Trophoblast cell (in vitro differentiated cells and primary cell): ENCODE data around the gene PTPRN2.

Experiments used
- DNase-seq, 2 donors: peaks; one replicate each; pipeline ENCODE4 v3.0.0-alpha.2; 2016
- H2AFZ ChIP-seq: 2 replicates; pipeline ENCODE4 v1.6.1; 2013; ENCODE audit warnings: low read length, moderate library complexity, mild to moderate bottlenecking; ENCODE audit not compliant: insufficient read depth, poor library complexity
- H2AK5ac ChIP-seq: 2 replicates; pipeline ENCODE4 v1.6.1; 2013; ENCODE audit warnings: mild to moderate bottlenecking, low read length
- H2BK120ac ChIP-seq: 2 replicates; pipeline ENCODE4 v1.6.1; 2013; ENCODE audit warnings: low read length, mild to moderate bottlenecking, moderate library complexity; ENCODE audit not compliant: insufficient read depth, poor library complexity
- H2BK12ac ChIP-seq: 2 replicates; pipeline ENCODE4 v1.6.1; 2013; ENCODE audit warnings: mild to moderate bottlenecking, low read length, moderate library complexity
- H2BK5ac ChIP-seq: 2 replicates; pipeline ENCODE4 v1.6.1; 2013; ENCODE audit warnings: low read length, low read depth, moderate library complexity, mild to moderate bottlenecking; ENCODE audit not compliant: poor library complexity
- H3K14ac ChIP-seq: 2 replicates; pipeline ENCODE4 v1.6.1; 2013; ENCODE audit warnings: mild to moderate bottlenecking, low read length
- H3K18ac ChIP-seq: 2 replicates; pipeline ENCODE4 v1.6.1; 2013; ENCODE audit warnings: mild to moderate bottlenecking, low read length
- H3K23ac ChIP-seq: 2 replicates; pipeline ENCODE4 v1.6.1; 2013; ENCODE audit warnings: low read length
- H3K27ac ChIP-seq: 2 replicates; pipeline ENCODE4 v1.5.1; 2013; ENCODE audit warnings: low read depth, mild to moderate bottlenecking, inconsistent platforms, low read length, moderate library complexity
- H3K27me3 ChIP-seq: 2 replicates; pipeline ENCODE4 v1.6.1; 2013; ENCODE audit warnings: inconsistent platforms, mild to moderate bottlenecking, low read length, moderate library complexity; ENCODE audit not compliant: insufficient read depth
- H3K36me3 ChIP-seq, 2 experiments: 1 replicate in 1 of 2; 2 replicates in 1 of 2; pipeline ENCODE4 v1.6.1; 2013; ENCODE audit warnings: low read length in 2 of 2, mild to moderate bottlenecking in 2 of 2, moderate library complexity in 1 of 2; ENCODE audit not compliant: insufficient read depth in 2 of 2, control insufficient read depth in 1 of 2
- H3K4ac ChIP-seq: 2 replicates; pipeline ENCODE4 v1.6.1; 2013; ENCODE audit warnings: low read depth, mild to moderate bottlenecking, low read length, moderate library complexity
- H3K4me1 ChIP-seq, 2 experiments: 1 replicate in 1 of 2; 2 replicates in 1 of 2; pipeline ENCODE4 v1.6.1; 2013; ENCODE audit warnings: low read length in 2 of 2, mild to moderate bottlenecking in 2 of 2, moderate library complexity in 1 of 2; ENCODE audit not compliant: insufficient read depth in 2 of 2, control insufficient read depth in 1 of 2
- H3K4me2 ChIP-seq: 2 replicates; pipeline ENCODE4 v1.6.1; 2013; ENCODE audit warnings: inconsistent platforms, mild to moderate bottlenecking, low read length, moderate library complexity
- H3K4me3 ChIP-seq: 2 replicates; pipeline ENCODE4 v1.5.1; 2013; ENCODE audit warnings: mild to moderate bottlenecking, low read depth, low read length, inconsistent platforms
- H3K79me1 ChIP-seq: one replicate; pipeline ENCODE4 v1.6.1; 2013; ENCODE audit warnings: low read length
- H3K79me2 ChIP-seq: 2 replicates; pipeline ENCODE4 v1.6.1; 2013; ENCODE audit warnings: low read length, mild to moderate bottlenecking; ENCODE audit not compliant: control insufficient read depth, insufficient read depth, poor library complexity
- H3K9ac ChIP-seq: 2 replicates; pipeline ENCODE4 v1.6.1; 2013; ENCODE audit warnings: mild to moderate bottlenecking, low read length
- H3K9me3 ChIP-seq: 2 replicates; pipeline ENCODE4 v1.6.1; 2013; ENCODE audit warnings: low read depth, mild to moderate bottlenecking, control low read depth, inconsistent platforms, low read length; ENCODE audit not compliant: insufficient read depth
- H4K12ac ChIP-seq: 2 replicates; pipeline ENCODE4 v1.6.1; 2013; ENCODE audit warnings: low read depth, mild to moderate bottlenecking, low read length, moderate library complexity
- H4K8ac ChIP-seq: 2 replicates; pipeline ENCODE4 v1.6.1; 2013; ENCODE audit warnings: low read depth, mild to moderate bottlenecking, low read length, moderate library complexity
- H4K91ac ChIP-seq: one replicate; pipeline ENCODE4 v1.6.1; 2013; ENCODE audit warnings: low read depth, mild to moderate bottlenecking, low read length, moderate library complexity
- WGBS: extraction: QIAGEN DNeasy Blood & Tissue Kit; methylation state at CpG from one replicate; pipeline ENCODE4 v1.1.7; 2013; ENCODE audit warnings: missing lambda C conversion rate; ENCODE audit not compliant: insufficient read length, insufficient coverage; ENCODE audit errors: extremely low coverage; 5-methylcytosine and 5-hydroxymethylcytosine counted together

Gene PTPRN2

DNA sequence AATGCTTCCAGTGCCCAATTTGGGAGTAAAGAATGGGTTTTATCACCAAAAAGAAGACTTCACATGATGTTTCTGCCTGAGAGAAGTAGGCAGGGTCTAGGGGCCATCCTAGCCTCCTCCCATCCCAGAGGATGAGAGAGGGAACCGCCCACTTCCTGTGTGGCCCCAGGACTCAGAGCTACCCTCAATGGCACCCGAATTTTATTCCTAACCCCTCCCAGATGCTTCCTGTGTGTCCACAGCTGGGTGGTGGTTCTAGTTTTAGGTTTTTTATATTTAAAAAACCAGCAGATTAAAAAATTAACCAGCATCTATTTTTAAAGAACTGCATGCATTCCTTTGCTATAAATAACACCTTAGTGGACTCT, 583.5 kb downstream of the PTPRN2 start:
- Histone ChIP-seq H3K4ac (no peak overlapping the region), H2AK5ac (no peak overlapping the region), H3K4me1 (no peaks in the 10 kb centered on the region), H2BK120ac (no peak overlapping the region), H4K12ac (no peak overlapping the region), H3K36me3 (no peaks in the 10 kb centered on the region), H3K4me2 (no peak overlapping the region), H4K91ac (no peak overlapping the region), H2AFZ (no peak overlapping the region), H3K79me1 (no peaks in the 10 kb centered on the region), H3K14ac (no peak overlapping the region), H3K79me2 (no peaks in the 10 kb centered on the region), H3K9me3 (no peaks in the 10 kb centered on the region), H3K4me3 (no peak overlapping the region), H3K18ac (no peak overlapping the region), H2BK5ac (no peak overlapping the region), H4K8ac (no peak overlapping the region), H3K23ac (no peak overlapping the region), H3K27ac (no peak overlapping the region), H3K27me3 (no peaks in the 10 kb centered on the region), H3K9ac (no peak overlapping the region), H2BK12ac (no peak overlapping the region)
- DNase-seq = no peak
- WGBS = no CpG with 5 or more reads among the region's 2 CpGs

DNA sequence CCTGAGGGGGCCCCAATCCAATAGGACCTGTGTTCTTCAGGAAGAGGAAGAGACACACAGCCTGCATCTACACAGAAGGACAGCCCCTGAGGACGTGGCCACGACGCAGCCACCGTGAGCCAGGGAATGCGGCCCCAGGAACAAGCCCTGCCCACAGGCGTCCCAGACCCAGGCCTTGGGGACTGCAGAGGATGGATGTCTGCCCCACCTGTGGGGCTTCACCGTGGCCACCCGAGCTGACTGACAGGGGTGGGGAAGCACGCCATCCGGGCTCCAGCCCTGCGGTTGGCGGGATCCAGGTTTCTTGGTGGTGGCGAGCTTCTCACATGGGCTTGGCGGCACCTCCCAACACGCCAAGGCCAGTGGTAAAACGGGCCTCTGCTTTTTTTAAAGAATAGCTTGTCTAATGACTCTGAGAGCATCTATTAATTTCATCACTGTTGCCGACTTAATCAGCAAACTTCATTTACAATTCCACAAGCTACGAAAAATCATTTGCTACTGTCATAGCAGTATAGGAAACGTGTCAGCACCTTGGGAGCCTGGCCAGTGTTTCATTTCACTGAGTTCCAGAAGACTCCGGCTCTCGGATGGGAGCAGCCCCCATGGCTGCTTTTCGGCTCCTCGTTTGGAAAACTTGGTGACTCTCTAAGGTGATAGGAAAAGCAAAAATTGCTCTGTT, 584.0 kb downstream of the PTPRN2 start:
- no peak for DNase-seq
- no peak overlapping the region for H2BK12ac ChIP-seq
- no peaks in the 10 kb centered on the region for H3K4me1 ChIP-seq
- H3K79me1 ChIP-seq = no peaks in the 10 kb centered on the region
- no peak overlapping the region for H3K18ac ChIP-seq
- H2BK120ac ChIP-seq = no peak overlapping the region
- H3K4me3 ChIP-seq = no peak overlapping the region
- H2AK5ac ChIP-seq = no peak overlapping the region
- H4K12ac ChIP-seq = no peak overlapping the region
- H3K4me2 ChIP-seq = no peak overlapping the region
- H3K9ac ChIP-seq = no peak overlapping the region
- no peak overlapping the region for H4K91ac ChIP-seq
- no peak overlapping the region for H3K4ac ChIP-seq
- H3K27ac ChIP-seq = no peak overlapping the region
- no peak overlapping the region for H3K23ac ChIP-seq
- no peak overlapping the region for H4K8ac ChIP-seq
- no peaks in the 10 kb centered on the region for H3K79me2 ChIP-seq
- no peak overlapping the region for H3K14ac ChIP-seq
- no CpG with 5 or more reads among the region's 23 CpGs for WGBS
- H3K9me3 ChIP-seq = no peaks in the 10 kb centered on the region
- no peak overlapping the region for H2AFZ ChIP-seq
- no peak overlapping the region for H2BK5ac ChIP-seq
- H3K27me3 ChIP-seq = no peaks in the 10 kb centered on the region
- H3K36me3 ChIP-seq = no peaks in the 10 kb centered on the region

DNA sequence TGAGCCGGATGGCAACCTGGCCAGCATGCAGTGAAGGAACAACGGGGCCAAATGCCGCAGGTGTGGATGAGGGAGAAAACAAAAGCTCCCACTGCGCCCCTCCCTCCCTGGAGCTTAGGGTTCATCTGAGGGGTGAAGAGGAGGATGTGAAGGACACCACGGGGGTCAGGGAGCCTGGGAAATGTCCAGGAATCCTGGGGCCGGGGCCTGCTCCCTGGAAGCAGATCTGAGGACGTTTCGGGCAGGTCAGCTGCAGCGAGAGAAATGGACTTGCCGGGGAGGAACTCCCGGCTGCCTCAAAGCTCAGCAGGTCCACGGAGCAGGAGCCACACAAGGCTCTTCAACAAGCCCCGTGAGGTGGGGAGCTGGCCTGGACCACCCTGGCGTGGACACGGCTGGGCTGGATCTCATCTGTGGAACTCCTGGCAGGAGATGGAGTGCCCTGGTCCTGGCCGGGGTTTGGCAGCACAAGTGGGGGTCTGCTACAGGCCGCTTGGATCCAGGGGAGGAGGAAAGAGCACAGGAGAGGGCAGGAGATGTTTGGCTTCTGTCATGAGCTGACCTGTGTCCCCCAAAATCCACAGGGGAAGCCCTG, 585.0 kb downstream of the PTPRN2 start:
- Histone ChIP-seq H2AK5ac (no peak overlapping the region), H2AFZ (no peak overlapping the region), H3K79me1 (no peaks in the 10 kb centered on the region), H3K9me3 (no peaks in the 10 kb centered on the region), H3K4me2 (no peak overlapping the region), H4K91ac (no peak overlapping the region), H3K27ac (no peak overlapping the region), H3K79me2 (no peaks in the 10 kb centered on the region), H3K4ac (no peak overlapping the region), H4K8ac (no peak overlapping the region), H3K18ac (no peak overlapping the region), H2BK5ac (no peak overlapping the region), H2BK120ac (no peak overlapping the region), H3K27me3 (no peaks in the 10 kb centered on the region), H3K36me3 (no peaks in the 10 kb centered on the region), H3K23ac (no peak overlapping the region), H3K4me1 (no peaks in the 10 kb centered on the region), H3K14ac (no peak overlapping the region), H3K4me3 (no peak overlapping the region), H3K9ac (no peak overlapping the region), H2BK12ac (no peak overlapping the region), H4K12ac (no peak overlapping the region)
- DNase-seq = no peak
- no CpG with 5 or more reads among the region's 17 CpGs for WGBS

DNA sequence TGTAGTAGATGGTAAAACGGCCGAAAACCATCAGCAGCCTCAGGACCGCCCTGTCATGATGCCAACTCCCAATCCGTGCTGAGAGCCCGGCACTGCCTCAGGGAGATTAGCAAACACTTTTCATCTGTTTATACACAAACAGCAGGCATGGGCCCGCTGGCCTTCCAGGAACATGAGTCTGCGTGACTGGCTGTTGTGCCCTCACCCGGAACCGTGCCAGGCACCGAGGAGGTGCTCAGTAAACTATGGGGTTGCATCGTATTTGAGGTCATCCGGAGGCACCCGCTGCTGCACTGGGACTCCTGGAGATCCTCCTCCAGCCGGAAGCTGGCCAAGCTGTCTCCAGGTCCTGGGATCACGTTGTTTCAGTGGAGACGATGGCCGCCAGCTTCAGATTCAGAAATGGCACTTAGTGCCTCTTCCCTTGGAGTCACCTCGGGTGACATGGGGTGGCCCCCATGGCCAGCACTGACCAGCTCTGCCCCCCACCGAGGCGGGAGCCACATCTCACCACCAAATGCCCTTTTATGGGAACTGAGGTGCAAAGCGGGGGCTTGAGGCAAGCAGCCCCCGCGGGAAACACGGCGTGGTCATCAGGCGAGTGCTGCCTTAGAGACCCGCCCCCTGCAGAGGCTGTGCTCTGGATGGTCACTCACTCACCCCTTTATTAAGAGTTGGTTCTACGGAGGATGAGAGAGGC, 585.9 kb downstream of the PTPRN2 start:
- no peaks in the 10 kb centered on the region for H3K27me3 ChIP-seq
- H3K4me2 ChIP-seq = no peak overlapping the region
- H3K9ac ChIP-seq = no peak overlapping the region
- no peak overlapping the region for H3K14ac ChIP-seq
- H2BK120ac ChIP-seq = no peak overlapping the region
- no peaks in the 10 kb centered on the region for H3K9me3 ChIP-seq
- WGBS = no CpG with 5 or more reads among the region's 28 CpGs
- no peaks in the 10 kb centered on the region for H3K4me1 ChIP-seq
- H3K36me3 ChIP-seq = no peaks in the 10 kb centered on the region
- H4K8ac ChIP-seq = no peak overlapping the region
- H3K4ac ChIP-seq = no peak overlapping the region
- H3K79me2 ChIP-seq = no peaks in the 10 kb centered on the region
- H3K4me3 ChIP-seq = no peak overlapping the region
- H4K91ac ChIP-seq = no peak overlapping the region
- no peak overlapping the region for H2AK5ac ChIP-seq
- H2AFZ ChIP-seq = no peak overlapping the region
- H3K79me1 ChIP-seq = no peaks in the 10 kb centered on the region
- H3K23ac ChIP-seq = no peak overlapping the region
- H3K18ac ChIP-seq = no peak overlapping the region
- no peak overlapping the region for H4K12ac ChIP-seq
- no peak overlapping the region for H3K27ac ChIP-seq
- no peak for DNase-seq
- H2BK12ac ChIP-seq = no peak overlapping the region
- no peak overlapping the region for H2BK5ac ChIP-seq
